Activated T-cell treated with anti-CD3 and anti-CD28 coated beads, Interleukin-2, amount 50 U/mL, for 48 hours (primary cell): ENCODE data around the gene CST8.

Experiments used
- DNase-seq, 2 experiments: peaks; one replicate each; pipeline ENCODE4 v3.0.0-alpha.2; 2020

Gene CST8

GRCh38 chr20:23476015-23476754, 14.7 kb upstream of the CST8 start:
- DNase-seq, result no peak

- no peak for DNase-seq
These were observed 13.7 kb upstream of the CST8 start for GRCh38 chr20:23477223-23477622.

GRCh38 chr20:23479043-23479442, 11.9 kb upstream of the CST8 start:
- DNase-seq, result no peak

- DNase-seq, result no peak
These were observed 8.8 kb upstream of the CST8 start for GRCh38 chr20:23482138-23482537.

- no peak for DNase-seq
These were observed 6.8 kb upstream of the CST8 start for GRCh38 chr20:23484081-23484480.

- DNase-seq, result no peak
These were observed 2.4 kb upstream of the CST8 start for GRCh38 chr20:23488470-23488869.

- DNase-seq, result no peak
These were observed 1.9 kb upstream of the CST8 start for GRCh38 chr20:23488996-23489395.

GRCh38 chr20:23492292-23492691, 1.4 kb downstream of the CST8 start:
- no peak for DNase-seq

- no peak for DNase-seq
These were observed 2.4 kb downstream of the CST8 start for GRCh38 chr20:23493172-23493772.

GRCh38 chr20:23497536-23497935, 6.6 kb downstream of the CST8 start:
- DNase-seq, result no peak

GRCh38 chr20:23501926-23502325, 11.0 kb downstream of the CST8 start:
- DNase-seq, result no peak

GRCh38 chr20:23503649-23504048, 12.7 kb downstream of the CST8 start:
- DNase-seq, result no peak

GRCh38 chr20:23507346-23507745, 16.4 kb downstream of the CST8 start:
- no peak for DNase-seq

GRCh38 chr20:23508449-23509229, 17.7 kb downstream of the CST8 start:
- DNase-seq, result no peak

- no peak for DNase-seq
These were observed 18.5 kb downstream of the CST8 start for GRCh38 chr20:23509247-23509913.

- no peak for DNase-seq
These were observed 19.2 kb downstream of the CST8 start for GRCh38 chr20:23510000-23510590.

GRCh38 chr20:23513164-23513563, 22.2 kb downstream of the CST8 start:
- DNase-seq, result no peak

GRCh38 chr20:23514848-23515247, 23.9 kb downstream of the CST8 start:
- DNase-seq, result no peak

- no peak for DNase-seq
These were observed 24.5 kb downstream of the CST8 start for GRCh38 chr20:23515250-23515939.

- DNase-seq, result no peak
These were observed 26.8 kb downstream of the CST8 start for GRCh38 chr20:23517719-23518118.

- no peak for DNase-seq
These were observed 28.6 kb downstream of the CST8 start for GRCh38 chr20:23519556-23519955.

GRCh38 chr20:23520185-23520584, 29.3 kb downstream of the CST8 start:
- DNase-seq, result no peak
